ENCODE measurements around the gene ETS1. TPM values are rescaled to one million over a fixed set of nuclear protein-coding genes. Genes with fewer than 3 reads are reported as not detected.

The ETS1 gene
- polyA plus RNA-seq, 1 donor from 2014 or later: 0.42 TPM

DNA sequence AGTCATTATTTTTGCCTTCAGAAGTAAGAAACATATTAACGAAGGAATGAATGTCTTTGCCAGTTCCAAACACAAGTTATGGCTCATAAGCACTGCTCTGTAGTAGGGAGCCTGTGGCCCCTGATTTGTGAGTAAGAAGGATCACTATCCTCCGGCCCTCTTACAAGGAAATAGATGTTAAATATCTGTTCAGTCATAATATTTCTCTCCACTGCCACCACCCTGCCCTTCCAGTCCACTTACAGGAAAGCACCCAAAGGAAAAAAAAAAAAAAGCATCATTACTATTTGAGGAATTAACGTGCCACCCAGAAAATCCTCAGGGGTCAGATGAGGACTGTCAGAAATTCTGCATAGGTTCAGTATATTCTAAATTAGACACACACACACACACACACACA, 123.4 kb downstream of the ETS1 start:
- TF ChIP-seq RAD21 (conservative IDR thresholded peaks at IDR 0.05) (no peak), EZH2 (IDR thresholded peaks at IDR 0.05; ENCODE audit: borderline replicate concordance, insufficient read depth, low read length, poor library complexity, severe bottlenecking) (no peak), POLR2AphosphoS5 (IDR thresholded peaks at IDR 0.05) (no peak), REST (IDR thresholded peaks at IDR 0.05; ENCODE audit: borderline replicate concordance) (no peak), EP300 (conservative IDR thresholded peaks at IDR 0.05; ENCODE audit: poor library complexity, severe bottlenecking) (no peak), MXI1 (conservative IDR thresholded peaks at IDR 0.05; ENCODE audit: poor library complexity, severe bottlenecking) (no peak), SMC3 (conservative IDR thresholded peaks at IDR 0.05; ENCODE audit: poor library complexity) (no peak), TAF1 (IDR thresholded peaks at IDR 0.05; ENCODE audit: low read depth) (no peak)
- TF ChIP-seq, protein P1, sequence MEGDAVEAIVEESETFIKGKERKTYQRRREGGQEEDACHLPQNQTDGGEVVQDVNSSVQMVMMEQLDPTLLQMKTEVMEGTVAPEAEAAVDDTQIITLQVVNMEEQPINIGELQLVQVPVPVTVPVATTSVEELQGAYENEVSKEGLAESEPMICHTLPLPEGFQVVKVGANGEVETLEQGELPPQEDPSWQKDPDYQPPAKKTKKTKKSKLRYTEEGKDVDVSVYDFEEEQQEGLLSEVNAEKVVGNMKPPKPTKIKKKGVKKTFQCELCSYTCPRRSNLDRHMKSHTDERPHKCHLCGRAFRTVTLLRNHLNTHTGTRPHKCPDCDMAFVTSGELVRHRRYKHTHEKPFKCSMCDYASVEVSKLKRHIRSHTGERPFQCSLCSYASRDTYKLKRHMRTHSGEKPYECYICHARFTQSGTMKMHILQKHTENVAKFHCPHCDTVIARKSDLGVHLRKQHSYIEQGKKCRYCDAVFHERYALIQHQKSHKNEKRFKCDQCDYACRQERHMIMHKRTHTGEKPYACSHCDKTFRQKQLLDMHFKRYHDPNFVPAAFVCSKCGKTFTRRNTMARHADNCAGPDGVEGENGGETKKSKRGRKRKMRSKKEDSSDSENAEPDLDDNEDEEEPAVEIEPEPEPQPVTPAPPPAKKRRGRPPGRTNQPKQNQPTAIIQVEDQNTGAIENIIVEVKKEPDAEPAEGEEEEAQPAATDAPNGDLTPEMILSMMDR (IDR thresholded peaks at IDR 0.05; ENCODE audit: poor library complexity, severe bottlenecking): no peak
- Histone ChIP-seq H3K79me2 (replicated peaks; ENCODE audit: insufficient read depth, low read length) (no peaks in the 10 kb centered on the region), H3K36me3 (ENCODE audit: insufficient read depth, low read length) (no peaks in the 10 kb centered on the region), H3K4me3 (ENCODE audit: low read length) (no peak overlapping the region), H2AFZ (ENCODE audit: low read depth, low read length) (no peak overlapping the region), H3K9ac (ENCODE audit: low read length) (no peak overlapping the region), H3F3A (ENCODE audit: insufficient read depth, low read length, poor library complexity, severe bottlenecking) (no peaks in the 10 kb centered on the region), H3K9me3 (ENCODE audit: low read length) (no peaks in the 10 kb centered on the region), H3K4me2 (ENCODE audit: low read length) (no peak overlapping the region), H3K9me2 (ENCODE audit: insufficient read depth, low read length) (no peaks in the 10 kb centered on the region), H4K20me1 (ENCODE audit: insufficient read depth) (no peaks in the 10 kb centered on the region), H3K27ac (ENCODE audit: low read length) (no peak overlapping the region), H3K27me3 (ENCODE audit: insufficient read depth, low read depth, low read length) (no peaks in the 10 kb centered on the region)

DNA sequence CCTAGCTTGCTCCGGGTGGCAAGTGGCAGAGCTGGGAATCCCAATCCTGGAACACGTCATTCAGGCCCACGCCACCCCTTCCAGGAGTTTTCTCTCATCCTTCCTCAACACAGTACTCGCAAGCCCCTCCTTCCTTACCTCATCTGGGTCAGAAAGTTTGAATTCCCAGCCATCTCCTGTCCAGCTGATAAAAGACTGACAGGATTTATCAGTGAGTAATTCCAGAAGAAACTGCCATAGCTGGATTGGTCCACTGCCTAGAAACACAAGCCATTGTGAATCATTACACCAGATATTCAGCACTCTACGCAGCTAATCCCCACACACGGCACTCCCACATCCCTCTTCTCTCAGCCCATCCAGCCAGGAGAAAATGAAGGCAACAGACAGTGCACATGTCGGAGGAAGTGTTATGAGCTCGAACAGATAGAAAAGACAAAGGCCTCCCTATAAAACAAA, 124.0 kb downstream of the ETS1 start:
- Histone ChIP-seq H3K9ac (ENCODE audit: low read length) (no peak overlapping the region), H3K27ac (ENCODE audit: low read length) (no peak overlapping the region), H3K4me2 (ENCODE audit: low read length) (no peak overlapping the region), H3K9me3 (ENCODE audit: low read length) (no peaks in the 10 kb centered on the region), H4K20me1 (ENCODE audit: insufficient read depth) (no peaks in the 10 kb centered on the region), H3K36me3 (ENCODE audit: insufficient read depth, low read length) (no peaks in the 10 kb centered on the region), H2AFZ (ENCODE audit: low read depth, low read length) (no peak overlapping the region), H3K4me3 (ENCODE audit: low read length) (no peak overlapping the region), H3K9me2 (ENCODE audit: insufficient read depth, low read length) (no peaks in the 10 kb centered on the region), H3F3A (ENCODE audit: insufficient read depth, low read length, poor library complexity, severe bottlenecking) (no peaks in the 10 kb centered on the region), H3K27me3 (ENCODE audit: insufficient read depth, low read depth, low read length) (no peaks in the 10 kb centered on the region), H3K79me2 (replicated peaks; ENCODE audit: insufficient read depth, low read length) (no peaks in the 10 kb centered on the region)
- TF ChIP-seq EZH2 (IDR thresholded peaks at IDR 0.05; ENCODE audit: borderline replicate concordance, insufficient read depth, low read length, poor library complexity, severe bottlenecking) (no peak), TAF1 (IDR thresholded peaks at IDR 0.05; ENCODE audit: low read depth) (no peak), MXI1 (conservative IDR thresholded peaks at IDR 0.05; ENCODE audit: poor library complexity, severe bottlenecking) (no peak), REST (IDR thresholded peaks at IDR 0.05; ENCODE audit: borderline replicate concordance) (no peak), EP300 (conservative IDR thresholded peaks at IDR 0.05; ENCODE audit: poor library complexity, severe bottlenecking) (no peak), POLR2AphosphoS5 (IDR thresholded peaks at IDR 0.05) (no peak), RAD21 (conservative IDR thresholded peaks at IDR 0.05) (no peak), SMC3 (conservative IDR thresholded peaks at IDR 0.05; ENCODE audit: poor library complexity) (no peak)
- TF ChIP-seq, protein P1 (IDR thresholded peaks at IDR 0.05; ENCODE audit: poor library complexity, severe bottlenecking): no peak
